Measurements from ENCODE around the gene EXOSC5. TPM values are rescaled to one million over a fixed set of nuclear protein-coding genes. Genes with fewer than 3 reads are reported as not detected.

The EXOSC5 gene
- total and polyA plus RNA-seq, 9 of the 15 experiments (the other 6 are each of a cell fraction or from before 2014, with no cell fraction given) = 10.9 to 75.5 (median 37.8) TPM

DNA sequence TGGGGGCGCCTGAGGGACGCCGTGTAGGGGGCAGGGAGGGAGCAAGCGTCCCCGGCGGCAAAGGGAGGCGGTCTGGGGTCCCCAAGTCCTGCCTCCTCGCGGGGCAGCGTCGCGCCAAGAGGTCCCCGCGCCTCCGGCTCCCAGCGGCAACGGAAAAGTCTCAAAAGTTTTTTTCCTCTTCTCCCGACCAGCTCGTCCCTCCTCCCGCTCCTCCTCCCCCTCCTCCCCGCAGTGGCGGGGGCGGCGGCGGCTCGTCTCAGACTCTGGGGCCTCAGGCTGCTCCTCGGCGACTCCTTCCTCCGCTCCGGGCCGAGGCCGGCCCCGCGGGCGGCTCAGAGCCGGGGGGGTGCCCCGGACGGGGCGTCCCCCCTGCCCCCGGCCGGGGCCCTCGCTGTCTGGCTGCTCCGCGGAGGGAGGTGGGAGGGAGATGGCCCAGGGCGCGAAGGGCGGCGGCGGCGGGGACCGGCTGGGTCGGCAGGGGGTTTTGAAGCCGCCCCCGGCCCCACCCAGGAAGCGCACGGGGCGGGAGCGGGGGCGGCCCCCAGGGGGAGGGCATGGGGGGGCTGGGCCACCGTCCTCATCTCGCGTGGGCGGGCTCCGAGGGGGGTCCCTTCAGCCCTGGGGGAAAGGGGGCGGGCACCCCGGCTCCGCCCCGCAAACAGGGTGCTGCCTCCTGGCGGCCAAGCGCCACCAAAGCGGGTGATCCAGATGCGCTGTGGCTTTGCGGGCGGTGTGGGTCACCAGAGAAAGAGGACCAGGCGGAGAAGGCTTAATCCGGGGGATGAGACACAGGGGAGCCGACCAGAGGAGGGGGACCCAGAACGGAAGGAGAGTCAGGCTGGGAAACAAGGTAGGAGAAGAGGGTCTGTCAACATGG is 43.5 kb downstream of the EXOSC5 start, which contains the start of gene TGFB1 (continued):
- TF ChIP-seq, protein P1, sequence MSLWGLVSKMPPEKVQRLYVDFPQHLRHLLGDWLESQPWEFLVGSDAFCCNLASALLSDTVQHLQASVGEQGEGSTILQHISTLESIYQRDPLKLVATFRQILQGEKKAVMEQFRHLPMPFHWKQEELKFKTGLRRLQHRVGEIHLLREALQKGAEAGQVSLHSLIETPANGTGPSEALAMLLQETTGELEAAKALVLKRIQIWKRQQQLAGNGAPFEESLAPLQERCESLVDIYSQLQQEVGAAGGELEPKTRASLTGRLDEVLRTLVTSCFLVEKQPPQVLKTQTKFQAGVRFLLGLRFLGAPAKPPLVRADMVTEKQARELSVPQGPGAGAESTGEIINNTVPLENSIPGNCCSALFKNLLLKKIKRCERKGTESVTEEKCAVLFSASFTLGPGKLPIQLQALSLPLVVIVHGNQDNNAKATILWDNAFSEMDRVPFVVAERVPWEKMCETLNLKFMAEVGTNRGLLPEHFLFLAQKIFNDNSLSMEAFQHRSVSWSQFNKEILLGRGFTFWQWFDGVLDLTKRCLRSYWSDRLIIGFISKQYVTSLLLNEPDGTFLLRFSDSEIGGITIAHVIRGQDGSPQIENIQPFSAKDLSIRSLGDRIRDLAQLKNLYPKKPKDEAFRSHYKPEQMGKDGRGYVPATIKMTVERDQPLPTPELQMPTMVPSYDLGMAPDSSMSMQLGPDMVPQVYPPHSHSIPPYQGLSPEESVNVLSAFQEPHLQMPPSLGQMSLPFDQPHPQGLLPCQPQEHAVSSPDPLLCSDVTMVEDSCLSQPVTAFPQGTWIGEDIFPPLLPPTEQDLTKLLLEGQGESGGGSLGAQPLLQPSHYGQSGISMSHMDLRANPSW (CRISPR knock-in tag; IDR thresholded peaks at IDR 0.05) = no peak
- TF ChIP-seq PCBP1 (IDR thresholded peaks at IDR 0.05; ENCODE audit: low read depth, low read length, poor library complexity, severe bottlenecking) = peak; percentile 88
- TF ChIP-seq ZNF146 (CRISPR knock-in tag; IDR thresholded peaks at IDR 0.05; ENCODE audit: unreplicated experiment) = no peak
- TF ChIP-seq SMARCB1 (IDR thresholded peaks at IDR 0.05; ENCODE audit: insufficient read length, low read depth) = no peak
- TF ChIP-seq ZNF76 (CRISPR knock-in tag; IDR thresholded peaks at IDR 0.05; ENCODE audit: borderline replicate concordance) = no peak; the same call in 1 of the 2 replicates
- peak; percentile 58; the same call in 1 of the 2 replicates for TF ChIP-seq GABPA (tag; conservative IDR thresholded peaks at IDR 0.05; ENCODE audit: low read depth)
- TF ChIP-seq ZNF436 (CRISPR knock-in tag; IDR thresholded peaks at IDR 0.05) = no peak
- TF ChIP-seq GTF2F1 (IDR thresholded peaks at IDR 0.05; ENCODE audit: low read depth, low read length) = no peak
- no peak for TF ChIP-seq SAFB2 (IDR thresholded peaks at IDR 0.05; ENCODE audit: borderline replicate concordance, low read depth, low read length, severe bottlenecking)
- TF ChIP-seq, protein P2, sequence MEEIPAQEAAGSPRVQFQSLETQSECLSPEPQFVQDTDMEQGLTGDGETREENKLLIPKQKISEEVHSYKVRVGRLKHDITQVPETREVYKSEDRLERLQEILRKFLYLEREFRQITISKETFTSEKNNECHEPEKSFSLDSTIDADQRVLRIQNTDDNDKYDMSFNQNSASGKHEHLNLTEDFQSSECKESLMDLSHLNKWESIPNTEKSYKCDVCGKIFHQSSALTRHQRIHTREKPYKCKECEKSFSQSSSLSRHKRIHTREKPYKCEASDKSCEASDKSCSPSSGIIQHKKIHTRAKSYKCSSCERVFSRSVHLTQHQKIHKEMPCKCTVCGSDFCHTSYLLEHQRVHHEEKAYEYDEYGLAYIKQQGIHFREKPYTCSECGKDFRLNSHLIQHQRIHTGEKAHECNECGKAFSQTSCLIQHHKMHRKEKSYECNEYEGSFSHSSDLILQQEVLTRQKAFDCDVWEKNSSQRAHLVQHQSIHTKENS (CRISPR knock-in tag; IDR thresholded peaks at IDR 0.05) = no peak
- no peak for TF ChIP-seq KLF6 (CRISPR knock-in tag; IDR thresholded peaks at IDR 0.05; ENCODE audit: borderline replicate concordance)
- 0 out of 2 replicates have a peak, but pooled peaks have one; percentile 10 for TF ChIP-seq KLF16 (IDR thresholded peaks at IDR 0.05)
- no peak for TF ChIP-seq POLR3A (IDR thresholded peaks at IDR 0.05; ENCODE audit: borderline replicate concordance, extremely low read depth, insufficient read depth, insufficient read length)
- no peak for TF ChIP-seq SPI1 (IDR thresholded peaks at IDR 0.05; ENCODE audit: borderline replicate concordance, low read depth, low read length)
- TF ChIP-seq ZNF174 (CRISPR knock-in tag; IDR thresholded peaks at IDR 0.05) = no peak
- TF ChIP-seq NR2C1 (IDR thresholded peaks at IDR 0.05) = no peak
- TF ChIP-seq NR2C1 (tag; IDR thresholded peaks at IDR 0.05) = no peak
- TF ChIP-seq CCAR2 (IDR thresholded peaks at IDR 0.05; ENCODE audit: low read depth, low read length) = no peak
- TF ChIP-seq RBFOX2 (IDR thresholded peaks at IDR 0.05; ENCODE audit: low read depth, low read length) = peak; percentile 76
- 0 out of 4 replicates have a peak, but pooled peaks of 1 of the 2 experiments have one; percentile 24 for TF ChIP-seq FOXA3 (CRISPR knock-in tag; conservative IDR thresholded peaks at IDR 0.05 in 1 of 2, IDR thresholded peaks at IDR 0.05 in 1 of 2)
- no peak for TF ChIP-seq SETDB1 (IDR thresholded peaks at IDR 0.05; ENCODE audit: low read length)
- TF ChIP-seq PHF8 (IDR thresholded peaks at IDR 0.05; ENCODE audit: borderline replicate concordance, low read length) = peak; percentile 49; the same call in 1 of the 2 replicates
- TF ChIP-seq PHF21A (IDR thresholded peaks at IDR 0.05; ENCODE audit: borderline replicate concordance, low read depth) = no peak
- TF ChIP-seq ESRRA (IDR thresholded peaks at IDR 0.05; ENCODE audit: borderline replicate concordance, low read depth) = peak; percentile 23; the same call in 1 of the 2 replicates
- TF ChIP-seq ZNF23 (CRISPR knock-in tag; IDR thresholded peaks at IDR 0.05) = no peak
- TF ChIP-seq ZNF316 (IDR thresholded peaks at IDR 0.05) = no peak
